Skeletal muscle tissue (tissue), 4 donors: ENCODE results near the gene IL3. TPM values are rescaled to one million over a fixed set of nuclear protein-coding genes. Genes with fewer than 3 reads are reported as not detected.

ENCODE experiments used
- H3K27ac ChIP-seq: one replicate; pipeline ENCODE4 v1.7.0; 2013; ENCODE audit warnings: mild to moderate bottlenecking, low read depth, low read length, inconsistent platforms
- H3K27me3 ChIP-seq, 3 donors: one replicate each; pipeline ENCODE4 v1.7.0; 2013; ENCODE audit warnings: low read length in 3 of 3; ENCODE audit not compliant: control insufficient read depth in 3 of 3, insufficient read depth in 3 of 3
- H3K36me3 ChIP-seq, 3 donors: one replicate each; pipeline ENCODE4 v1.7.0; 2013; ENCODE audit warnings: low read length in 3 of 3; ENCODE audit not compliant: control insufficient read depth in 3 of 3, insufficient read depth in 3 of 3
- H3K4me1 ChIP-seq, 3 donors: one replicate each; pipeline ENCODE4 v1.7.0; 2013; ENCODE audit warnings: low read length in 3 of 3, mild to moderate bottlenecking in 3 of 3; ENCODE audit not compliant: control insufficient read depth in 3 of 3, insufficient read depth in 3 of 3
- H3K4me3 ChIP-seq, 3 donors: one replicate each; pipeline ENCODE4 v1.7.0; 2013; ENCODE audit warnings: low read length in 3 of 3
- H3K9ac ChIP-seq, 3 donors: one replicate each; pipeline ENCODE4 v1.7.0; 2013; ENCODE audit warnings: low read length in 3 of 3, mild to moderate bottlenecking in 3 of 3, moderate library complexity in 2 of 3, low read depth in 1 of 3
- H3K9me3 ChIP-seq, 3 donors: one replicate each; pipeline ENCODE4 v1.7.0; 2013; ENCODE audit warnings: low read length in 3 of 3; ENCODE audit not compliant: control insufficient read depth in 3 of 3
- total RNA-seq: library from RNA; depleted of rRNA; stranded (reverse); fragments of >200 nt; gene quantifications from one replicate; pipeline ENCODE4 v1.2.3, GENCODE V29; 2014
- donor health status: Osteomylitis.

Gene IL3, protein sequence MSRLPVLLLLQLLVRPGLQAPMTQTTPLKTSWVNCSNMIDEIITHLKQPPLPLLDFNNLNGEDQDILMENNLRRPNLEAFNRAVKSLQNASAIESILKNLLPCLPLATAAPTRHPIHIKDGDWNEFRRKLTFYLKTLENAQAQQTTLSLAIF
- total RNA-seq, result not detected

DNA sequence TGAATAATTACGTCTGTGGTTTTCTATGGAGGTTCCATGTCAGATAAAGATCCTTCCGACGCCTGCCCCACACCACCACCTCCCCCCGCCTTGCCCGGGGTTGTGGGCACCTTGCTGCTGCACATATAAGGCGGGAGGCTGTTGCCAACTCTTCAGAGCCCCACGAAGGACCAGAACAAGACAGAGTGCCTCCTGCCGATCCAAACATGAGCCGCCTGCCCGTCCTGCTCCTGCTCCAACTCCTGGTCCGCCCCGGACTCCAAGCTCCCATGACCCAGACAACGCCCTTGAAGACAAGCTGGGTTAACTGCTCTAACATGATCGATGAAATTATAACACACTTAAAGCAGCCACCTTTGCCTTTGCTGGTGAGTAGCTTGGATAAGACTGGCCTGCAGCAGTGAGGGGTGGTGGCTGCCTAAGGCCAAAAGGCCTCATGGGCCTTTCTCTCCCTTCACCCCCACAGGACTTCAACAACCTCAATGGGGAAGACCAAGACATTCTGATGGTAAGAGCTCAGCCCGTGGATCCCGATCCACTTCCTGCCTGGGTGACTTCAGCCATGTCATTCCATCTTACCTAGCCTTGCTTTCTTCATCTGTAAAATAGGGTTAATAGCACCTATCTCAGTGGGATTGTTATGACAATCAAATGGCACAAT, at the start of gene IL3:
IL3 (plus strand) TSS at position 155 of the 661 bp plus-strand sequence; CDS start at position 207, 52 bp downstream.
- Histone ChIP-seq H3K27ac (no peak within 1 kb of the TSS), H3K9me3 (no peaks in the 10 kb centered on the region), H3K9ac (no peak within 1 kb of the TSS), H3K4me1 (peaks cover 0 to 2% (median 0%) of the 10 kb centered on the region in 3 donors), H3K36me3 (no peaks in the 10 kb centered on the region), H3K27me3 (no peaks in the 10 kb centered on the region), H3K4me3 (no peak within 1 kb of the TSS)

DNA sequence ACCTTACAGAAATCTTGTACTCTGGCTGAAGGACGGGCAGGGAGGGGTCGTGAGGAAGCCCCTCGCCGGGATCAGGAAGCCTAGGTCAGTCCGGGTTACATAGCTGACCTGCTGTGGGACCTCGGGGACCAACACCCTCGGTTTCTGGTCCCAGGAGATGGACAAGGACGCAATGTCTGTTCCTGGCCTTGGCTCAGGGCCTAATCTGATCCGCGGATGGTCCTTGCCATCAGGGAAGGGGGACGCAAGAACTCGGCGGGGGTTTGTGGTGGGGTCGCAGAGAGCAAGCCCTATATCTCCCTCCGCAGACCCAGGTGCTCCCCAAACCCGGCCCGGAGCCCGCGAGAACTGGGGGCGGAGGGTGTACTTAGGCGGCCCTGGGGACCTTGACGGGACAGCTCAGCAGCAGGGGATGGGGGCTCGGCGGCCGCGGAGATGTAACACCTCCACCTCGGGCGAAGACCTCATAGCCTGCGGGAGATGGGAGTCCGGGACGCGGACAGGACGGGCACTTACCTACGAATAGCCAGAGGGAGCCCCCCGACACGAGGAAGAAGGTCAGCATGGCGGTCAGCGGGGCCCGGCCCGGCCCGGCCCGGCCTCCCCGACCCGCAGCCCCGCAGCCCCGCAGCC, 49.4 kb upstream of the IL3 start:
- Histone ChIP-seq H3K27ac (no peak overlapping the region), H3K4me3 (peak overlapping the region; percentile 67 to 76 (median 70)), H3K9me3 (no peaks in the 10 kb centered on the region), H3K4me1 (peaks cover 29 to 67% (median 60%) of the 10 kb centered on the region in 3 donors), H3K9ac (peak overlapping the region; percentile 51 to 79 (median 60)), H3K36me3 (no peaks in the 10 kb centered on the region), H3K27me3 (peaks cover 6 to 11% (median 7%) of the 10 kb centered on the region in 3 donors)

DNA sequence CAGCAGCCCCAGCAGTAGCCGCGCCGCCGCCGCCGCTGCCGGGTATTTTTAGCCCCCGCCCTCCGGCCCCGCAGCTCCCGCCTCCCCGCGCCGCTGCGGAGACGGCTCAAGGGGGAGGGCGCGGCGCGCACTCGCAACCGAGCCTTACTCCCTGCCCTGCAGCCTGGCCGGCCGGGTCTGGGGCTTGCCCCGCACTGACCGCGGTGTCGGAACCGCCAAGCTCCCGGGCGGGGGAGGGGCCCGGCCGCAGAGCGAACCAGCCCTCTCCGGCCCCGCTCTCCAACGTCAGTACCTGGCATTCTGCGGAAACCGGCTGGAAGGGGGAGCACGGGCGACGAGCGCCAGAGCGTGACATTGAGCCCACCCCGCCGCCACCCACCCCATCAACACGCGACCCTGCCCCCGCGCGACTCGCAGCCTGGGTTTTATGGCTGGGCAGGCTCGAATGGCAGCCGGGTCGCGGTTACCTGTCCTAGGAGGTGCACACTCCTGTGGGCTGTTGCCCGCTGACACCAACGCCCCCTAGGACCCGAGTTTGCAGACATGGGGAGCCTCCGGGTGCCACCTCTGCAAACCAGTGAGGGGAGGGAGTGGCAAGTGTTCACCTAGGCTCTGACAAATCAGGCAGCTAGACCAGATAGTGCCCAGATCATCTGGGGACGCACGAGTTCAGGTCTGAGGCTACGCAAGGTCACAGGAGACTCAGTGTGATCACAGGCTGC, 48.7 kb upstream of the IL3 start, which contains the start of gene ACSL6:
ACSL6 (minus strand) TSS at position 37 of the 722 bp plus-strand sequence. CDS start 105 bp downstream, outside the sequence.
- Histone ChIP-seq H3K36me3 (no peaks in the 10 kb centered on the region), H3K9me3 (no peaks in the 10 kb centered on the region), H3K4me3 (peak within 1 kb of the TSS; percentile 67 to 76 (median 70)), H3K4me1 (peaks cover 29 to 67% (median 60%) of the 10 kb centered on the region in 3 donors), H3K9ac (peak within 1 kb of the TSS; percentile 51 to 79 (median 60)), H3K27me3 (peaks cover 6 to 11% (median 7%) of the 10 kb centered on the region in 3 donors), H3K27ac (no peak within 1 kb of the TSS)

DNA sequence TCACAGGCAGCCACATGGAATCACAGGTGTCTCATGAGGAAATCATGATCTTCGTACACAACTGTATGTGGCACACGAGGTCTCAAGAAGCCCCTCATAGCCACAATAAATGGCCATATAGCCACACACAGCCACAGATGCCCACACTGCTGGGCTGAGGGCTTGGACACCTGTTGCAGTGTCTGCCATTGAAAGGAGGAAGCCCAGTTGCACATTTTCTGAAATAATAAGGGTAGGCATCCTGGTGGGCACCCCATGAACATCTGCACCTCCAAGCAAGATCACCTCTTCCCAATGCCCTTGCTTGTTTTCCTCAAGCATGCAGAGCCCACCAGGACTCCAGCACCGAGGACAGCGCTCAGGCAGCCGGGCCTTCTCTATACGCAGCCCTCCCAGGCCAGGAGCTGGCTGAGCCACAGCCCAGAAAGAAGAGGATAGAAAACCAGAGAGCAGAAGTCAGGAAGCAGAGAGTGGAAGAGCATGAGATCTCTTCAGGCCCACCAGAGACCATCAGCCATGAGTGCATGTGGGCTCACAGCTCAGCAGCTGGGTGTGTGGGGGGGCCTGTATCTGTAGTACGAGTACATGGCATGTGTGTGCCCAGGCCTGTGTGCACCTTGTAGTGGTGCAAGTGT, 48.0 kb upstream of the IL3 start:
- Histone ChIP-seq H3K27ac (peak overlapping the region; percentile 69), H3K4me3 (peak overlapping the region in 1 of 3 donors; percentile 66), H3K9me3 (no peaks in the 10 kb centered on the region), H3K27me3 (peaks cover 6 to 11% (median 7%) of the 10 kb centered on the region in 3 donors), H3K9ac (peak overlapping the region in 2 of 3 donors; percentile 24 to 79), H3K36me3 (no peaks in the 10 kb centered on the region), H3K4me1 (peaks cover 27 to 62% (median 55%) of the 10 kb centered on the region in 3 donors)

- Histone ChIP-seq H3K27me3 (peaks cover 7 to 12% (median 11%) of the 10 kb centered on the region in 3 donors), H3K4me3 (peak overlapping the region in 1 of 3 donors; percentile 22), H3K36me3 (no peaks in the 10 kb centered on the region), H3K27ac (peak overlapping the region; percentile 69), H3K9ac (peak overlapping the region in 1 of 3 donors; percentile 51), H3K9me3 (no peaks in the 10 kb centered on the region), H3K4me1 (peaks cover 20 to 56% (median 49%) of the 10 kb centered on the region in 3 donors)
Measured at GRCh38 chr5:132013006-132013689, 47.3 kb upstream of the IL3 start.

GRCh38 chr5:132013711-132014110, 46.7 kb upstream of the IL3 start:
- peak overlapping the region; percentile 69 for H3K27ac ChIP-seq
- no peaks in the 10 kb centered on the region for H3K9me3 ChIP-seq
- peak overlapping the region in 1 of 3 donors; percentile 51 for H3K9ac ChIP-seq
- H3K27me3 ChIP-seq, result peaks cover 7 to 14% (median 11%) of the 10 kb centered on the region in 3 donors
- no peaks in the 10 kb centered on the region for H3K36me3 ChIP-seq
- peak overlapping the region in 1 of 3 donors; percentile 22 for H3K4me3 ChIP-seq
- H3K4me1 ChIP-seq, result peaks cover 20 to 50% (median 43%) of the 10 kb centered on the region in 3 donors

DNA sequence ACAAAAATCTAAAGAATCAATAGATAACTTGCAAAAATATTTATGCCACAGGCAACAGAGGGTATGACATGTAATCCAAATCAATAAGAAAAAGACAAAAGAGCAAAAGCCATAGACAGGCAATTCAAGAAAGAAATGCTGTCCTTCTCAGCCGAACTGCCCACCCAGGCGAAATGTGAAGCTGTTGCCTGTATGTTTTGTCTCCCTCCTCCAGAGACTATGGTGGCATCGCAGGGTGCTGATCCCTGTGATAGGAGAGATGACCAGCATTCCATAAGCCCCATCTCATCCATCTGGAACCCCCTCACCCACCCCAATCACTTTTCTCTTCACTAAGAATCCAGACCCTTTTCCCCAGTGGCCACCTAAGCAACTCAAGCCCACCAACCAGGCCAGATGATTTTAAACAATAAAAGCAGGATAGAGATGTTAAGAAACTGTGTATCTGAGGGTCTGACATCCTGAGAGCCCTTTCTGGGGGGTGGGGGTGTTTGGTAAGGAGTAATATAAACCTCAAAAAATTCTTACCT, 43.7 kb upstream of the IL3 start:
- Histone ChIP-seq H3K27me3 (peaks cover 0 to 13% (median 3%) of the 10 kb centered on the region in 3 donors), H3K4me1 (peaks cover 14 to 23% (median 20%) of the 10 kb centered on the region in 3 donors), H3K27ac (no peak overlapping the region), H3K9ac (no peak overlapping the region), H3K36me3 (no peaks in the 10 kb centered on the region), H3K4me3 (no peak overlapping the region), H3K9me3 (no peaks in the 10 kb centered on the region)

DNA sequence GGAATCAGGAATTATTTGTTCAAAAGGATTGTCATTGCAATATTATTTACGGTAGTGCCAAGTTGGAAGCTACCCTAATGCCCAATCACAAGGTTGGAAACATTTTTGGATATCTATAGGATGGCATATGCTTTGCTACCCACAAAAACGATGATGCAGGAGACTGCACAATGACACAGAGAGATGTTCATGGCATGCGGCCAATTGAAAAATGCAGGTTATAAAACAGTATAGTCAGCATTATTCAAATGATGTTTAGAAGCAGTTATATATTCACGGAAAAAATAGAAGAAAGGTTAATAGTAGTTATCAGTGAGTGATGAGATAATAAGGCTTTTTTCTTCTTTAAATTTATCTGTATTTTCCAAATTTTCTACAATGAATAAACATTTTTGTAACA, 43.1 kb upstream of the IL3 start:
- no peak overlapping the region for H3K27ac ChIP-seq
- H3K9ac ChIP-seq, result no peak overlapping the region

More for the DNA sequence above, 43.1 kb upstream of the IL3 start:
- Histone ChIP-seq H3K4me3 (no peak overlapping the region), H3K4me1 (peaks cover 9 to 18% (median 16%) of the 10 kb centered on the region in 3 donors), H3K9me3 (no peaks in the 10 kb centered on the region), H3K27me3 (peaks cover 0 to 13% (median 0%) of the 10 kb centered on the region in 3 donors), H3K36me3 (no peaks in the 10 kb centered on the region)
